NCI-H1417 (cell line): ENCODE measurements around the gene ZZZ3.
A peak's percentile ranks its signal among the peaks of the same experiment; 100 is the strongest.
"Not testable (repeated sequence)": the region's sequence is repeated elsewhere in the genome, so short reads cannot be mapped to it uniquely, and the experiment has no call there.

Experiments
- DNase-seq, 3 experiments: peaks; one replicate each; lab custom pipeline; 2025; lab: John Stamatoyannopoulos, UW

ZZZ3 gene

GRCh38 chr1:77682460-77683159 is at the start of gene ZZZ3:
TSS of gene ZZZ3 (minus strand) at chr1:77682658. CDS start at chr1:77633354, 49,304 bp downstream.
- DNase-seq: peak; percentile 93 to 97 (median 95)

GRCh38 chr1:77732090-77732489 is 49.6 kb upstream of the ZZZ3 start:
- DNase-seq: no peak

GRCh38 chr1:77725706-77726105 is 43.2 kb upstream of the ZZZ3 start:
- no peak for DNase-seq

- DNase-seq: no peak
Measured at GRCh38 chr1:77718181-77718580, 35.7 kb upstream of the ZZZ3 start.

GRCh38 chr1:77716065-77716464 is 33.6 kb upstream of the ZZZ3 start:
- no peak for DNase-seq

- no peak for DNase-seq
Measured at GRCh38 chr1:77709727-77710126, 27.3 kb upstream of the ZZZ3 start.

GRCh38 chr1:77706321-77706720 is 23.9 kb upstream of the ZZZ3 start:
- no peak for DNase-seq

- DNase-seq: no peak
Measured at GRCh38 chr1:77704736-77705135, 22.3 kb upstream of the ZZZ3 start.

GRCh38 chr1:77699673-77700072 is 17.2 kb upstream of the ZZZ3 start:
- DNase-seq: not testable (repeated sequence)

GRCh38 chr1:77697441-77697840 is 15.0 kb upstream of the ZZZ3 start:
- DNase-seq: no peak

- DNase-seq: no peak
Measured at GRCh38 chr1:77688939-77689338, 6.5 kb upstream of the ZZZ3 start.

- no peak for DNase-seq
Measured at GRCh38 chr1:77687519-77687906, 5.1 kb upstream of the ZZZ3 start.

GRCh38 chr1:77686796-77687518 is 4.5 kb upstream of the ZZZ3 start:
- DNase-seq: no peak

GRCh38 chr1:77683160-77684148 is 996 bp upstream of the ZZZ3 start:
- peak; percentile 85 to 96 (median 95) for DNase-seq

- no peak for DNase-seq
Measured at GRCh38 chr1:77680173-77680572, 2.3 kb downstream of the ZZZ3 start.

- no peak for DNase-seq
Measured at GRCh38 chr1:77678660-77679610, 3.5 kb downstream of the ZZZ3 start.

- not testable (repeated sequence) for DNase-seq
Measured at GRCh38 chr1:77674807-77675206, 7.7 kb downstream of the ZZZ3 start.

GRCh38 chr1:77673716-77674355 is 8.6 kb downstream of the ZZZ3 start:
- no peak for DNase-seq

GRCh38 chr1:77673030-77673429 is 9.4 kb downstream of the ZZZ3 start:
- DNase-seq: no peak

- no peak for DNase-seq
Measured at GRCh38 chr1:77672374-77672773, 10.1 kb downstream of the ZZZ3 start.

- DNase-seq: no peak
Measured at GRCh38 chr1:77671836-77672235, 10.6 kb downstream of the ZZZ3 start.
